K562 (cell line): ENCODE measurements around the gene AKAP13. TPM values are rescaled to one million over a fixed set of nuclear protein-coding genes. Genes with fewer than 3 reads are reported as not detected.
"Not testable (repeated sequence)": the region's sequence is repeated elsewhere in the genome, so short reads cannot be mapped to it uniquely, and the experiment has no call there.

ENCODE experiments used
- ATAC-seq: fragments of 200-7000 bp; cut with Tn5 transposase; 3 replicates; pipeline ENCODE4 v1.9.1; 2020; ENCODE audit warnings: moderate library complexity
- BruUV-seq: library from RNA; stranded (reverse); fragments of 400-500 nt; replicated peaks from 2 replicates; lab custom pipeline; 2021; lab: Mats Ljungman, UMichigan
- CTCF ChIA-PET: fragments of 300-600 bp; formaldehyde crosslinking; extraction: SDS; loops from one replicate; lab custom pipeline; 2021; ENCODE audit warnings: low intra/inter-chr PET ratio; lab: Yijun Ruan, JAX
- POLR2A ChIA-PET: fragments of 300-600, 350-650 bp; sonication (Branson Sonifier 250); formaldehyde crosslinking; extraction: SDS; loops from one replicate; lab custom pipeline; 2021; ENCODE audit warnings: antibody characterized with exemption, inconsistent platforms; lab: Yijun Ruan, JAX
- DNase-seq, 4 experiments: peaks; one replicate each; pipeline versions ENCODE4 v3.0.0 to v3.0.0-alpha.2; 2011 to 2018; ENCODE audit warnings: low spot score in 3 of 4, mixed read lengths in 3 of 4; ENCODE audit errors: extremely low read depth in 1 of 4
- FAIRE-seq: peaks from 2 replicates; lab custom pipeline; 2011; peaks lifted over from hg19 to GRCh38; lab: Jason Lieb, UNC
- H2AFZ ChIP-seq: 2 replicates; pipeline ENCODE4 v1.6.0; 2011; ENCODE audit warnings: low read depth, low read length, control low read depth, inconsistent platforms
- H3K27ac ChIP-seq: fragments of 200-600 bp; 3 replicates; pipeline ENCODE4 v1.8.0; 2011; ENCODE audit warnings: low read depth, mild to moderate bottlenecking, control low read depth, inconsistent platforms, low read length, moderate library complexity, mixed read lengths; ENCODE audit errors: extremely low read depth
- H3K27me3 ChIP-seq, 2 experiments: fragments of 300-600 bp in 1 of 2; 2 replicates in 1 of 2; 3 replicates in 1 of 2; pipeline versions ENCODE4 v1.6.0 to v1.8.0; 2011; ENCODE audit warnings: inconsistent platforms in 2 of 2, low read length in 2 of 2, mild to moderate bottlenecking in 1 of 2, mixed read lengths in 1 of 2, moderate library complexity in 1 of 2; ENCODE audit not compliant: control insufficient read depth in 2 of 2, insufficient read depth in 2 of 2
- H3K36me3 ChIP-seq: fragments of 300-600 bp; 3 replicates; pipeline ENCODE4 v1.8.0; 2011; ENCODE audit warnings: mild to moderate bottlenecking, low read length, inconsistent platforms; ENCODE audit not compliant: control insufficient read depth, insufficient read depth
- H3K4me1 ChIP-seq, 2 experiments: fragments of 200-600 bp in 1 of 2; replicated peaks in 1 of 2; 2 replicates in 1 of 2; 3 replicates in 1 of 2; pipeline versions ENCODE4 v1.5.1 to v1.8.0; 2011; ENCODE audit warnings: inconsistent platforms in 2 of 2, low read length in 2 of 2, mild to moderate bottlenecking in 1 of 2, mixed read lengths in 1 of 2, moderate library complexity in 1 of 2; ENCODE audit not compliant: control insufficient read depth in 2 of 2, insufficient read depth in 2 of 2
- H3K4me2 ChIP-seq: 2 replicates; pipeline ENCODE4 v1.6.1; 2011; ENCODE audit warnings: low read length, control low read depth, inconsistent platforms, mixed read lengths; ENCODE audit not compliant: insufficient read depth
- H3K4me3 ChIP-seq: fragments of 200-600 bp; sonication (generic), shearing (Covaris generic); 2 replicates; pipeline ENCODE4 v1.5.1; 2016; ENCODE audit warnings: control low read depth, inconsistent platforms
- H3K79me2 ChIP-seq: fragments of 200-600 bp; 3 replicates; pipeline ENCODE4 v1.8.0; 2011; ENCODE audit warnings: low read length, inconsistent platforms; ENCODE audit not compliant: control insufficient read depth, insufficient read depth
- H3K9ac ChIP-seq, 2 experiments: 2 replicates each; pipeline versions ENCODE4 v1.6.0 to v1.6.1; 2011; ENCODE audit warnings: low read depth in 2 of 2, low read length in 2 of 2, control low read depth in 1 of 2, inconsistent platforms in 1 of 2, mild to moderate bottlenecking in 1 of 2, mixed read lengths in 1 of 2; ENCODE audit not compliant: insufficient read depth in 1 of 2
- H3K9me1 ChIP-seq: one replicate; pipeline ENCODE4 v1.6.0; 2011; ENCODE audit warnings: inconsistent platforms, mild to moderate bottlenecking, low read length, moderate library complexity; ENCODE audit not compliant: control insufficient read depth, insufficient read depth
- H3K9me3 ChIP-seq: replicated peaks from 2 replicates; pipeline ENCODE4 v1.5.1; 2011; ENCODE audit warnings: low read depth, low read length, inconsistent platforms; ENCODE audit not compliant: control insufficient read depth, insufficient read depth
- H4K20me1 ChIP-seq: replicated peaks from 2 replicates; pipeline ENCODE4 v1.6.1; 2011; ENCODE audit warnings: low read length, inconsistent platforms, mixed read lengths; ENCODE audit not compliant: control insufficient read depth, insufficient read depth
- FOXA1 ChIP-seq: fragments of 450-650 bp; IDR thresholded peaks from 2 replicates; pipeline ENCODE4 v1.6.1; 2016; ENCODE audit warnings: mild to moderate bottlenecking, borderline replicate concordance
- LCOR ChIP-seq: sonication (generic); formaldehyde crosslinking; IDR thresholded peaks from 2 replicates; pipeline ENCODE4 v1.8.0; 2022; ENCODE audit warnings: mild to moderate bottlenecking, missing genetic modification reagents
- MED1 ChIP-seq: sonication (generic); formaldehyde crosslinking; IDR thresholded peaks from 2 replicates; pipeline ENCODE4 v1.8.1; 2023; ENCODE audit warnings: missing genetic modification reagents, borderline replicate concordance
- NCOA4 ChIP-seq: fragments of 450-650 bp; IDR thresholded peaks from 2 replicates; pipeline ENCODE4 v1.6.1; 2018; ENCODE audit warnings: mild to moderate bottlenecking; ENCODE audit not compliant: partially characterized antibody
- SNIP1 ChIP-seq: fragments of 450-650 bp; IDR thresholded peaks from 2 replicates; pipeline ENCODE4 v1.7.1; 2017; ENCODE audit warnings: low read depth, mild to moderate bottlenecking
- STAG1 ChIP-seq: sonication (generic); formaldehyde crosslinking; IDR thresholded peaks from 2 replicates; pipeline ENCODE4 v1.5.0; 2020; ENCODE audit warnings: missing genetic modification reagents, borderline replicate concordance
- TAF15 ChIP-seq: fragments of 200-400 bp; formaldehyde crosslinking; IDR thresholded peaks from 2 replicates; pipeline ENCODE4 v1.6.1; 2017; ENCODE audit warnings: mild to moderate bottlenecking, low read depth, low read length, moderate library complexity
- ZNF347 ChIP-seq: fragments of 450-650 bp; formaldehyde crosslinking; IDR thresholded peaks from 2 replicates; pipeline ENCODE4 v1.4.0; 2020; ENCODE audit warnings: low read depth, mild to moderate bottlenecking, moderate library complexity
- WGBS: fragments of 100-300 bp; shearing (Covaris generic); methylation state at CpG from one replicate; pipeline ENCODE4 v1.1.6; 2016; ENCODE audit warnings: low coverage, mixed read lengths; ENCODE audit not compliant: insufficient coverage; ENCODE audit errors: missing lambda C conversion rate; 5-methylcytosine and 5-hydroxymethylcytosine counted together
- in situ Hi-C: fragments of 300-500 bp; cut with MboI; formaldehyde crosslinking; loops from 4 replicates; pipeline ENCODE4 v1.15.0; 2018; ENCODE audit warnings: inconsistent platforms, mixed read lengths
- intact Hi-C: fragments of 100-400 bp; cut with micrococcal nuclease; formaldehyde crosslinking; loops from 2 replicates; pipeline ENCODE4 v1.14.2; 2022
- polyA plus RNA-seq, 8 experiments: library from polyadenylated mRNA; depleted of rRNA in 4 of 8; stranded (reverse) in 5 of 8; unstranded in 3 of 8; fragments of >200 nt; fragmentation: Nextera tagmentation in 2 of 8; fragmentation: Illumina TruSeq in 1 of 8; extraction: Ambion mirVana in 2 of 8; extraction: Trizol in 1 of 8; gene quantifications; 2 replicates each; pipeline versions ENCODE4 v1.2.1 to v1.2.3, GENCODE V29; 2011 to 2014; ENCODE audit warnings: inconsistent platforms in 1 of 8, missing spikeins in 1 of 8
- total RNA-seq, 7 experiments: library from RNA; depleted of rRNA in 6 of 7; stranded (reverse); fragments of >200 nt in 6 of 7; fragmentation: Illumina TruSeq in 2 of 7; extraction: Trizol in 2 of 7; gene quantifications; 2 replicates each; pipeline versions ENCODE4 v1.2.1 to v1.2.3, GENCODE V29; 2011 to 2021; ENCODE audit warnings: low replicate concordance in 1 of 7
- TF ChIP-seq, protein P1 (sequence below): fragments of 250-450 bp; sonication (Bioruptor Pico); IDR thresholded peaks from 2 replicates; pipeline ENCODE4 v1.8.0; 2022; ENCODE audit warnings: moderate library complexity, mild to moderate bottlenecking, inconsistent platforms

The AKAP13 gene
- total and polyA plus RNA-seq, 9 of the 15 experiments (the other 6 are each of a cell fraction or from before 2014, with no cell fraction given), result 0.03 to 1.7 (median 0.42) TPM

DNA sequence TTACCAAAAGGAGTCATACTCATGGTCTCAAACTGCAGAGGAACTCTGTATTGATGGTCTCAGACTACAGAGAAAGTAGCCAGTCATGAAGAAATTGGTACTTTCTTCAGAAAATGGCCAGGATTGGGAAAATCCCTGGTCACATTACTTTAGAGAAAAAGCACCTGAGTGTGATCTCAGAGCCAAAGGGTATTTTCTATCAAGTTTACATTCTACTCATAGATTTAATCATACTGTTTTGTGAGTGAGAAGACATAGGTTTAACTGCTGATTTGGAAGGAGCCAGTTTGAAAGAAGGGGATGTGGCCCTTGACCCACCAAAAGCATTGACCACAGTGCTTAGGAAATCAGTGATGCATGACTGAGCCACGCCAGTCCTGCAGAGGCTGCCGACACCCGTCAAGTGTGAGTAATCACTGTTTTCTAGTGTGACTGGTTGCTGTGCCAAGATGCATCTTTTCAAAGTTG is 203.6 kb downstream of the AKAP13 start:
- DNase-seq, result no peak
- H3K9me1 ChIP-seq, result no peaks in the 10 kb centered on the region
- intact Hi-C loops (no loop called here), in situ Hi-C loops (no loop called here)
- no peaks in the 10 kb centered on the region for H3K9me3 ChIP-seq
- ChIA-PET CTCF (no interaction called here), POLR2A (no interaction called here)
- no peak for FAIRE-seq
- no peak overlapping the region for H3K4me3 ChIP-seq
- no peaks in the 10 kb centered on the region for H3K27me3 ChIP-seq
- 0% methylated on average over 3 of the region's 3 CpGs for WGBS
- no TSS peak for BruUV-seq
- H3K36me3 ChIP-seq, result no peaks in the 10 kb centered on the region
- H3K27ac ChIP-seq, result no peak overlapping the region
- ATAC-seq, result no peak
- no peak overlapping the region for H3K9ac ChIP-seq
- no peak overlapping the region for H2AFZ ChIP-seq
- TF ChIP-seq NCOA4 (no peak), ZNF347 (CRISPR knock-in tag) (no peak), LCOR (CRISPR knock-in tag) (no peak), STAG1 (no peak), SNIP1 (no peak), MED1 (CRISPR knock-in tag) (no peak), FOXA1 (no peak), TAF15 (no peak)
- H3K4me1 ChIP-seq, result no peaks in the 10 kb centered on the region
- no peaks in the 10 kb centered on the region for H4K20me1 ChIP-seq
- no peaks in the 10 kb centered on the region for H3K79me2 ChIP-seq
- H3K4me2 ChIP-seq, result no peak overlapping the region

GRCh38 chr15:85584872-85585271 is 204.5 kb downstream of the AKAP13 start:
- Histone ChIP-seq H3K4me3 (no peak overlapping the region), H2AFZ (no peak overlapping the region), H3K9me3 (no peaks in the 10 kb centered on the region), H3K4me2 (no peak overlapping the region), H3K4me1 (no peaks in the 10 kb centered on the region), H3K9me1 (no peaks in the 10 kb centered on the region), H4K20me1 (no peaks in the 10 kb centered on the region), H3K27ac (no peak overlapping the region), H3K27me3 (no peaks in the 10 kb centered on the region)
- no peak for FAIRE-seq
- ATAC-seq, result no peak
- POLR2A ChIA-PET, result no interaction called here
- no peak for DNase-seq
- in situ Hi-C loops, result no loop called here
- TF ChIP-seq, protein P1, sequence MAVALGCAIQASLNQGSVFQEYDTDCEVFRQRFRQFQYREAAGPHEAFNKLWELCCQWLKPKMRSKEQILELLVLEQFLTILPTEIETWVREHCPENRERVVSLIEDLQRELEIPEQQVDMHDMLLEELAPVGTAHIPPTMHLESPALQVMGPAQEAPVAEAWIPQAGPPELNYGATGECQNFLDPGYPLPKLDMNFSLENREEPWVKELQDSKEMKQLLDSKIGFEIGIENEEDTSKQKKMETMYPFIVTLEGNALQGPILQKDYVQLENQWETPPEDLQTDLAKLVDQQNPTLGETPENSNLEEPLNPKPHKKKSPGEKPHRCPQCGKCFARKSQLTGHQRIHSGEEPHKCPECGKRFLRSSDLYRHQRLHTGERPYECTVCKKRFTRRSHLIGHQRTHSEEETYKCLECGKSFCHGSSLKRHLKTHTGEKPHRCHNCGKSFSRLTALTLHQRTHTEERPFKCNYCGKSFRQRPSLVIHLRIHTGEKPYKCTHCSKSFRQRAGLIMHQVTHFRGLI, result no peak
- TF ChIP-seq, all 486 proteins: peak for 0
- no TSS peak for BruUV-seq
- WGBS, result 0% methylated on average over 4 of the region's 4 CpGs
- Histone ChIP-seq H3K9ac (no peak overlapping the region), H3K36me3 (no peaks in the 10 kb centered on the region), H3K79me2 (no peaks in the 10 kb centered on the region)
- CTCF ChIA-PET, result no interaction called here
- intact Hi-C loops, result no loop called here

GRCh38 chr15:85586196-85586595 is 205.8 kb downstream of the AKAP13 start:
- intact Hi-C loops, H3K9me1 ChIP-seq, H3K4me3 ChIP-seq, in situ Hi-C loops, FAIRE-seq, DNase-seq, H3K36me3 ChIP-seq, H2AFZ ChIP-seq, POLR2A ChIA-PET, H3K9me3 ChIP-seq, H4K20me1 ChIP-seq, ATAC-seq, BruUV-seq, H3K27ac ChIP-seq, H3K4me2 ChIP-seq, CTCF ChIA-PET, H3K79me2 ChIP-seq, H3K9ac ChIP-seq, H3K27me3 ChIP-seq, H3K4me1 ChIP-seq: not testable (repeated sequence)
- 0% methylated on average over 5 of the region's 5 CpGs for WGBS
